ENCODE measurements around the gene OPTC. TPM values are rescaled to one million over a fixed set of nuclear protein-coding genes. Genes with fewer than 3 reads are reported as not detected.
"Not testable (repeated sequence)": the region's sequence is repeated elsewhere in the genome, so short reads cannot be mapped to it uniquely, and the experiment has no call there.

The OPTC gene
- total and polyA plus RNA-seq, 4 donors = not detected

GRCh38 chr1:203517426-203518110, 23.6 kb downstream of the OPTC start:
- ATAC-seq (ENCODE audit: insufficient read depth, low FRiP score) (no peak), DNase-seq (no peak)
- no peaks in the 10 kb centered on the region for H3K36me3 ChIP-seq (ENCODE audit: control insufficient read depth in 4 of 4, insufficient read depth in 4 of 4, low read length in 4 of 4)
- H3K4me1 ChIP-seq (ENCODE audit: control insufficient read depth in 5 of 5, insufficient read depth in 5 of 5, low read length in 5 of 5) = peaks cover 0 to 17% (median 10%) of the 10 kb centered on the region in 5 donors
- no peak overlapping the region for H3K9ac ChIP-seq (ENCODE audit: insufficient read depth in 1 of 2, low read length in 2 of 2)
- no peak for TF ChIP-seq CTCF (IDR thresholded peaks at IDR 0.05; ENCODE audit: control extremely low read depth, extremely low read depth)
- no peaks in the 10 kb centered on the region for H3K27me3 ChIP-seq (ENCODE audit: control insufficient read depth in 3 of 3, insufficient read depth in 3 of 3, low read length in 2 of 3)
- H3K4me3 ChIP-seq = no peak overlapping the region
- 87 to 89% methylated on average over 11 of the region's 11 CpGs for WGBS, 2 donors
- no peak overlapping the region for H3K27ac ChIP-seq (ENCODE audit: low read depth in 1 of 2, low read length in 1 of 2)
- H3K9me3 ChIP-seq (ENCODE audit: control insufficient read depth in 4 of 4, insufficient read depth in 3 of 4, low read length in 3 of 4) = no peaks in the 10 kb centered on the region

- DNase-seq; H3K27ac ChIP-seq (ENCODE audit: low read depth in 1 of 2, low read length in 1 of 2); H3K4me3 ChIP-seq; ATAC-seq (ENCODE audit: insufficient read depth, low FRiP score); H3K9me3 ChIP-seq (ENCODE audit: control insufficient read depth in 4 of 4, insufficient read depth in 3 of 4, low read length in 3 of 4); H3K9ac ChIP-seq (ENCODE audit: insufficient read depth in 1 of 2, low read length in 2 of 2); H3K36me3 ChIP-seq (ENCODE audit: control insufficient read depth in 4 of 4, insufficient read depth in 4 of 4, low read length in 4 of 4); H3K27me3 ChIP-seq (ENCODE audit: control insufficient read depth in 3 of 3, insufficient read depth in 3 of 3, low read length in 2 of 3): not testable (repeated sequence)
- WGBS, 2 donors = 95% methylated on average over 4 of the region's 4 CpGs
- peaks cover 0 to 15% (median 10%) of the 10 kb centered on the region in 5 donors for H3K4me1 ChIP-seq (ENCODE audit: control insufficient read depth in 5 of 5, insufficient read depth in 5 of 5, low read length in 5 of 5)
Measured at GRCh38 chr1:203518139-203518538, 24.2 kb downstream of the OPTC start.

GRCh38 chr1:203518541-203518940, 24.6 kb downstream of the OPTC start:
- Histone ChIP-seq H3K4me1 (ENCODE audit: control insufficient read depth in 5 of 5, insufficient read depth in 5 of 5, low read length in 5 of 5) (peaks cover 0 to 14% (median 6%) of the 10 kb centered on the region in 5 donors), H3K4me3 (no peak overlapping the region), H3K27me3 (ENCODE audit: control insufficient read depth in 3 of 3, insufficient read depth in 3 of 3, low read length in 2 of 3) (no peaks in the 10 kb centered on the region), H3K36me3 (ENCODE audit: control insufficient read depth in 4 of 4, insufficient read depth in 4 of 4, low read length in 4 of 4) (no peaks in the 10 kb centered on the region), H3K9ac (ENCODE audit: insufficient read depth in 1 of 2, low read length in 2 of 2) (no peak overlapping the region), H3K9me3 (ENCODE audit: control insufficient read depth in 4 of 4, insufficient read depth in 3 of 4, low read length in 3 of 4) (no peaks in the 10 kb centered on the region), H3K27ac (ENCODE audit: low read depth in 1 of 2, low read length in 1 of 2) (no peak overlapping the region)
- TF ChIP-seq CTCF (IDR thresholded peaks at IDR 0.05; ENCODE audit: control extremely low read depth, extremely low read depth) = no peak
- 95 to 96% methylated on average over 7 of the region's 7 CpGs for WGBS, 2 donors
- no peak for ATAC-seq (ENCODE audit: insufficient read depth, low FRiP score)
- no peak for DNase-seq

- WGBS, 2 donors = 93 to 95% methylated on average over 10 of the region's 10 CpGs
- Histone ChIP-seq H3K9me3 (ENCODE audit: control insufficient read depth in 4 of 4, insufficient read depth in 3 of 4, low read length in 3 of 4) (no peaks in the 10 kb centered on the region), H3K27me3 (ENCODE audit: control insufficient read depth in 3 of 3, insufficient read depth in 3 of 3, low read length in 2 of 3) (no peaks in the 10 kb centered on the region), H3K4me1 (ENCODE audit: control insufficient read depth in 5 of 5, insufficient read depth in 5 of 5, low read length in 5 of 5) (peaks cover 0 to 11% (median 4%) of the 10 kb centered on the region in 5 donors), H3K36me3 (ENCODE audit: control insufficient read depth in 4 of 4, insufficient read depth in 4 of 4, low read length in 4 of 4) (no peaks in the 10 kb centered on the region), H3K9ac (ENCODE audit: insufficient read depth in 1 of 2, low read length in 2 of 2) (no peak overlapping the region), H3K27ac (ENCODE audit: low read depth in 1 of 2, low read length in 1 of 2) (no peak overlapping the region), H3K4me3 (no peak overlapping the region)
- DNase-seq = no peak
- no peak for ATAC-seq (ENCODE audit: insufficient read depth, low FRiP score)
- no peak for TF ChIP-seq CTCF (IDR thresholded peaks at IDR 0.05; ENCODE audit: control extremely low read depth, extremely low read depth)
Measured at GRCh38 chr1:203519053-203519840, 25.3 kb downstream of the OPTC start.
